ENCODE data around the gene LRRTM4.
"Not testable (repeated sequence)": the region's sequence is repeated elsewhere in the genome, so short reads cannot be mapped to it uniquely, and the experiment has no call there.

The LRRTM4 gene

DNA sequence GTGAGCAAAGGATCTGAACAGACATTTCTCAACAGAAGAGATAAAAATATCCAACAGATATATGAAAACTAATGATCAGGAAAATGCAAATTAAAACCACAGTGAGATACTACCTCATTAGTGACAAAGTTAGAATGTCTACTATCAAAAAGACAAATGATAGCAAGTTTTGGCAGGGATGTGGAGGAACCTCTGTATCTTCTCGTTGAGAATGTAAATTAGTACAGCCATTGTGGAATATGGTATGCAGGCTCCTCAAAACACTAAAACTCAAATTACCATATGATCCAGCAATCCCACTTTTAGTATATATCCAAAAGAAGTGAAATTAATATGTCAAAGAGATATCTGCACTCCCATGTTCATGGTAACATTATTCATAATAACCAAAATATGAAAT is 427.1 kb downstream of the LRRTM4 start (continued):
- TF ChIP-seq, protein P1, sequence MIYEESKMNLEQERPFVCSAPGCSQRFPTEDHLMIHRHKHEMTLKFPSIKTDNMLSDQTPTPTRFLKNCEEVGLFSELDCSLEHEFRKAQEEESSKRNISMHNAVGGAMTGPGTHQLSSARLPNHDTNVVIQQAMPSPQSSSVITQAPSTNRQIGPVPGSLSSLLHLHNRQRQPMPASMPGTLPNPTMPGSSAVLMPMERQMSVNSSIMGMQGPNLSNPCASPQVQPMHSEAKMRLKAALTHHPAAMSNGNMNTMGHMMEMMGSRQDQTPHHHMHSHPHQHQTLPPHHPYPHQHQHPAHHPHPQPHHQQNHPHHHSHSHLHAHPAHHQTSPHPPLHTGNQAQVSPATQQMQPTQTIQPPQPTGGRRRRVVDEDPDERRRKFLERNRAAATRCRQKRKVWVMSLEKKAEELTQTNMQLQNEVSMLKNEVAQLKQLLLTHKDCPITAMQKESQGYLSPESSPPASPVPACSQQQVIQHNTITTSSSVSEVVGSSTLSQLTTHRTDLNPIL (CRISPR knock-in tag; IDR thresholded peaks at IDR 0.05; ENCODE audit: low read depth) = no peak
- TF ChIP-seq, protein P2, sequence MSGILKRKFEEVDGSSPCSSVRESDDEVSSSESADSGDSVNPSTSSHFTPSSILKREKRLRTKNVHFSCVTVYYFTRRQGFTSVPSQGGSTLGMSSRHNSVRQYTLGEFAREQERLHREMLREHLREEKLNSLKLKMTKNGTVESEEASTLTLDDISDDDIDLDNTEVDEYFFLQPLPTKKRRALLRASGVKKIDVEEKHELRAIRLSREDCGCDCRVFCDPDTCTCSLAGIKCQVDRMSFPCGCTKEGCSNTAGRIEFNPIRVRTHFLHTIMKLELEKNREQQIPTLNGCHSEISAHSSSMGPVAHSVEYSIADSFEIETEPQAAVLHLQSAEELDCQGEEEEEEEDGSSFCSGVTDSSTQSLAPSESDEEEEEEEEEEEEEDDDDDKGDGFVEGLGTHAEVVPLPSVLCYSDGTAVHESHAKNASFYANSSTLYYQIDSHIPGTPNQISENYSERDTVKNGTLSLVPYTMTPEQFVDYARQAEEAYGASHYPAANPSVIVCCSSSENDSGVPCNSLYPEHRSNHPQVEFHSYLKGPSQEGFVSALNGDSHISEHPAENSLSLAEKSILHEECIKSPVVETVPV (CRISPR knock-in tag; IDR thresholded peaks at IDR 0.05) = no peak
- TF ChIP-seq CSDC2 (CRISPR knock-in tag; IDR thresholded peaks at IDR 0.05) = no peak
- TF ChIP-seq SNAI2 (CRISPR knock-in tag; IDR thresholded peaks at IDR 0.05) = no peak
- no peak for TF ChIP-seq BACH2 (CRISPR knock-in tag; IDR thresholded peaks at IDR 0.05; ENCODE audit: borderline replicate concordance)

DNA sequence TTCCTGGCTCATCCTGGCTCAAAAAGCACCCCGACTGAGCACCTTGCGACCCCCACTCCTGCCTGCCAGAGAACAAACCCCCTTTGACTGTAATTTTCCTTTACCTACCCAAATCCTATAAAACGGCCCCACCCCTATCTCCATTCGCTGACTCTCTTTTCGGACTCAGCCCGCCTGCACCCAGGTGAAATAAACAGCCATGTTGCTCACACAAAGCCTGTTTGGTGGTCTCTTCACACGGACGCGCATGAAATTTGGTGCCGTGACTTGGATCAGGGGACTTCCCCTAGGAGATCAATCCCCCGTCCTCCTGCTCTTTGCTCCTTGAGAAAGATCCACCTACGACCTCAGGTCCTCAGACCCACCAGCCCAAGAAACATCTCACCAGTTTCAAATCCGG is 433.8 kb downstream of the LRRTM4 start:
- not testable (repeated sequence) for ATAC-seq

DNA sequence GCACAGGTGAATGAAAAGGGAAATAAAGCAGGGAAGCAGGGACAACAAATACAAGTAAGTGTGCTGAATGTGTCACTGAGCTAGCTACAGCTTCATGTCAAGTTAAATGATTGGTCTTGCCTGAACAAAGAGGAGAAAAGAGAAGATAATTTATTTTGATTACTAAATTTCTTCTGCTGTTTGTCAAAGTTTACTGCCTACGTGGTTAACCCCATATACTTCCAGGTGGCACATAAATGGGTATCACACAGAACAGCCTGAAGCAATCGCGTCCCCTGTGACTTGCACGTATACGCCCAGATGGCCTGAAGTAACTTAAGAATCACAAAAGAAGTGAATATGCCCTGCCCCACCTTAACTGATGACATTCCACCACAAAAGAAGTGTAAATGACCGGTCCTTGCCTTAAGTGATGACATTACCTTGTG is 434.2 kb downstream of the LRRTM4 start:
- no peak for TF ChIP-seq ARNTL (CRISPR knock-in tag; IDR thresholded peaks at IDR 0.05; ENCODE audit: borderline replicate concordance, low read depth)
- no peak for TF ChIP-seq ZFP3 (CRISPR knock-in tag; IDR thresholded peaks at IDR 0.05)
- no peak for TF ChIP-seq ZNF70 (CRISPR knock-in tag; IDR thresholded peaks at IDR 0.05)
- no peak for TF ChIP-seq TOX (CRISPR knock-in tag; IDR thresholded peaks at IDR 0.05; ENCODE audit: borderline replicate concordance)
- no peak for TF ChIP-seq ZNF565 (CRISPR knock-in tag; conservative IDR thresholded peaks at IDR 0.05; ENCODE audit: low read depth)
- TF ChIP-seq, protein P1 (CRISPR knock-in tag; IDR thresholded peaks at IDR 0.05; ENCODE audit: low read depth) = no peak
- no peak for TF ChIP-seq ESRRG (CRISPR knock-in tag; IDR thresholded peaks at IDR 0.05)
- TF ChIP-seq ISL1 (CRISPR knock-in tag; IDR thresholded peaks at IDR 0.05) = no peak
- TF ChIP-seq GLIS3 (CRISPR knock-in tag; IDR thresholded peaks at IDR 0.05) = no peak
- no peak for TF ChIP-seq TCF4 (CRISPR knock-in tag; IDR thresholded peaks at IDR 0.05; ENCODE audit: borderline replicate concordance)
- TF ChIP-seq PPARA (CRISPR knock-in tag; IDR thresholded peaks at IDR 0.05; ENCODE audit: borderline replicate concordance) = no peak
- TF ChIP-seq, protein P3, sequence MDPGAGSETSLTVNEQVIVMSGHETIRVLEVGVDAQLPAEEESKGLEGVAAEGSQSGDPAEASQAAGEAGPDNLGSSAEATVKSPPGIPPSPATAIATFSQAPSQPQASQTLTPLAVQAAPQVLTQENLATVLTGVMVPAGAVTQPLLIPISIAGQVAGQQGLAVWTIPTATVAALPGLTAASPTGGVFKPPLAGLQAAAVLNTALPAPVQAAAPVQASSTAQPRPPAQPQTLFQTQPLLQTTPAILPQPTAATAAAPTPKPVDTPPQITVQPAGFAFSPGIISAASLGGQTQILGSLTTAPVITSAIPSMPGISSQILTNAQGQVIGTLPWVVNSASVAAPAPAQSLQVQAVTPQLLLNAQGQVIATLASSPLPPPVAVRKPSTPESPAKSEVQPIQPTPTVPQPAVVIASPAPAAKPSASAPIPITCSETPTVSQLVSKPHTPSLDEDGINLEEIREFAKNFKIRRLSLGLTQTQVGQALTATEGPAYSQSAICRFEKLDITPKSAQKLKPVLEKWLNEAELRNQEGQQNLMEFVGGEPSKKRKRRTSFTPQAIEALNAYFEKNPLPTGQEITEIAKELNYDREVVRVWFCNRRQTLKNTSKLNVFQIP (CRISPR knock-in tag; IDR thresholded peaks at IDR 0.05; ENCODE audit: borderline replicate concordance, low read depth) = no peak
- no peak for TF ChIP-seq ZC3H10 (CRISPR knock-in tag; IDR thresholded peaks at IDR 0.05)
- TF ChIP-seq ZNF8 (CRISPR knock-in tag; IDR thresholded peaks at IDR 0.05) = no peak
- TF ChIP-seq, protein P4, sequence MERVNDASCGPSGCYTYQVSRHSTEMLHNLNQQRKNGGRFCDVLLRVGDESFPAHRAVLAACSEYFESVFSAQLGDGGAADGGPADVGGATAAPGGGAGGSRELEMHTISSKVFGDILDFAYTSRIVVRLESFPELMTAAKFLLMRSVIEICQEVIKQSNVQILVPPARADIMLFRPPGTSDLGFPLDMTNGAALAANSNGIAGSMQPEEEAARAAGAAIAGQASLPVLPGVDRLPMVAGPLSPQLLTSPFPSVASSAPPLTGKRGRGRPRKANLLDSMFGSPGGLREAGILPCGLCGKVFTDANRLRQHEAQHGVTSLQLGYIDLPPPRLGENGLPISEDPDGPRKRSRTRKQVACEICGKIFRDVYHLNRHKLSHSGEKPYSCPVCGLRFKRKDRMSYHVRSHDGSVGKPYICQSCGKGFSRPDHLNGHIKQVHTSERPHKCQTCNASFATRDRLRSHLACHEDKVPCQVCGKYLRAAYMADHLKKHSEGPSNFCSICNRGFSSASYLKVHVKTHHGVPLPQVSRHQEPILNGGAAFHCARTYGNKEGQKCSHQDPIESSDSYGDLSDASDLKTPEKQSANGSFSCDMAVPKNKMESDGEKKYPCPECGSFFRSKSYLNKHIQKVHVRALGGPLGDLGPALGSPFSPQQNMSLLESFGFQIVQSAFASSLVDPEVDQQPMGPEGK (CRISPR knock-in tag; IDR thresholded peaks at IDR 0.05; ENCODE audit: borderline replicate concordance) = no peak
- TF ChIP-seq OSR1 (CRISPR knock-in tag; IDR thresholded peaks at IDR 0.05) = no peak
- no peak for TF ChIP-seq RARB (CRISPR knock-in tag; IDR thresholded peaks at IDR 0.05)
- TF ChIP-seq ZFP30 (CRISPR knock-in tag; IDR thresholded peaks at IDR 0.05) = no peak
- no peak for ATAC-seq

DNA sequence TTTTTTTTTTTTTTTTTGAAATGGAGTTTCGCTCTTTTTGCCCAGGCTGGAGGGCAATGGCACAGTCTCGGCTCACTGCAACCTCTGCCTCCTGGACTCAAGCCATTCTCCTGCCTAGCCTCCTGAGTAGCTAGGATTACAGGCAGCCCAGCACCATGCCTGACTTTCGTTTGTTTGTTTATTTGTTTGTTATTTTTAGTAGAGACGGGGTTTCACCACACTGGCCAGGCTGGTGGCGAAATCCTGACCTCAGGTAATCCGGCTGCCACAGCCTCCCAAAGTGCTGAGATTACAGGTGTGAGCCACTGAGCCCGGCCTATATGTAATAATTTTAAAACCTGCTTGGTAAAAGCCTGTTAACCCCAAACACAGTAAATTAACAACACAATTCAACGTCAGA is 435.7 kb downstream of the LRRTM4 start:
- no peak for ATAC-seq
- TF ChIP-seq TCF4 (CRISPR knock-in tag; IDR thresholded peaks at IDR 0.05; ENCODE audit: borderline replicate concordance) (no peak), ZFP30 (CRISPR knock-in tag; IDR thresholded peaks at IDR 0.05) (no peak)
- TF ChIP-seq, protein P2 (CRISPR knock-in tag; IDR thresholded peaks at IDR 0.05) = no peak
